Measurements from ENCODE around the gene PGAP6. TPM values are rescaled to one million over a fixed set of nuclear protein-coding genes. Genes with fewer than 3 reads are reported as not detected.
A peak's percentile ranks its signal among the peaks of the same experiment; 100 is the strongest.

The PGAP6 gene
- total and polyA plus RNA-seq, 2 of the 13 experiments (the other 11 are each of a cell fraction or from before 2014, with no cell fraction given) = 52.7 to 136 TPM

DNA sequence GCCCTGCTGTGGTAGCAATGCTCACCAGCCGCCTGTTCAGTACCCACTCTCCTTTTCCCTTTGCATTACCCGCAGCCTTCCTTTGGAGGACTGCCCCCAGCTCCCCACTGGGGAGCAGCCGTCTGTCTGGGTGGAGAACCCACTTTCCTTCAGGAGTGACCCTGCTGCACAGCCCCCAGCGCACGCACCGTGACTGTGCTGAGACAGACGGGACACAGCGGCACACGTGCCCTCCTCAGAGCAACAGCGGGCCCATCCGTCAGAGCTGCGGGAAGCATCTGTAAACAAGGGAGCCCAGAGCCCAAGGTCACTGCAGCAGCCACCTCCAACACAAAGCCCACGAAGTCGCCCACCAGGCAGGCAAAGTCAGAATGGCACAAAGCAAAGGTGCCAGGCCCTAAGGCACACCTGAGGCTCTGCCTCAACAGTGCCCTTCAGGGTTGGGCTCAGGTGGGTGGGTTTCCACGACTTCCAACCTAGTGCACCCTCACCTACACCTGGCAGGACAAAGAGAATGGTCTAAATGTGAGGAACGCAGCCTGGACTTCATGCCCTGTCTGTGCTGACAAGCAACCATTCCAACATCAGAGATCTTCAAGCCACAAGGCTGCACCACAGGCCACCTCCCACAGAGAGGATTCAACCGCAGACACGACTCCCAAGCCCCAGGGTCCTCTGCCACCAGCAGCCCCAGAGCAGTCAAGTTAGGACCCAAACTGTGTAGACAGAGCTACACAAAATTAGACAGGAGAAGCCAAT, 39.1 kb downstream of the PGAP6 start (continued):
- no peak for TF ChIP-seq MBNL3 (CRISPR knock-in tag; conservative IDR thresholded peaks at IDR 0.05)
- no peak for TF ChIP-seq ZNF616 (CRISPR knock-in tag; IDR thresholded peaks at IDR 0.05; ENCODE audit: low read depth)
- TF ChIP-seq SIN3A (IDR thresholded peaks at IDR 0.05; ENCODE audit: borderline replicate concordance, low read depth, low read length) = no peak; the same call in 1 of the 2 replicates
- no peak for TF ChIP-seq RELA (CRISPR knock-in tag; IDR thresholded peaks at IDR 0.05)
- TF ChIP-seq SP5 (CRISPR knock-in tag; IDR thresholded peaks at IDR 0.05; ENCODE audit: borderline replicate concordance, low read depth) = 0 out of 2 replicates have a peak, but pooled peaks have one; percentile 29
- no peak for TF ChIP-seq CREB1 (IDR thresholded peaks at IDR 0.05)
- no peak for TF ChIP-seq CREB1 (CRISPR knock-in tag; IDR thresholded peaks at IDR 0.05)
- TF ChIP-seq, protein P1, sequence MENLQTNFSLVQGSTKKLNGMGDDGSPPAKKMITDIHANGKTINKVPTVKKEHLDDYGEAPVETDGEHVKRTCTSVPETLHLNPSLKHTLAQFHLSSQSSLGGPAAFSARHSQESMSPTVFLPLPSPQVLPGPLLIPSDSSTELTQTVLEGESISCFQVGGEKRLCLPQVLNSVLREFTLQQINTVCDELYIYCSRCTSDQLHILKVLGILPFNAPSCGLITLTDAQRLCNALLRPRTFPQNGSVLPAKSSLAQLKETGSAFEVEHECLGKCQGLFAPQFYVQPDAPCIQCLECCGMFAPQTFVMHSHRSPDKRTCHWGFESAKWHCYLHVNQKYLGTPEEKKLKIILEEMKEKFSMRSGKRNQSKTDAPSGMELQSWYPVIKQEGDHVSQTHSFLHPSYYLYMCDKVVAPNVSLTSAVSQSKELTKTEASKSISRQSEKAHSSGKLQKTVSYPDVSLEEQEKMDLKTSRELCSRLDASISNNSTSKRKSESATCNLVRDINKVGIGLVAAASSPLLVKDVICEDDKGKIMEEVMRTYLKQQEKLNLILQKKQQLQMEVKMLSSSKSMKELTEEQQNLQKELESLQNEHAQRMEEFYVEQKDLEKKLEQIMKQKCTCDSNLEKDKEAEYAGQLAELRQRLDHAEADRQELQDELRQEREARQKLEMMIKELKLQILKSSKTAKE (CRISPR knock-in tag; IDR thresholded peaks at IDR 0.05; ENCODE audit: borderline replicate concordance) = peak; percentile 71; the same call in 1 of the 2 replicates
- TF ChIP-seq, protein P2, sequence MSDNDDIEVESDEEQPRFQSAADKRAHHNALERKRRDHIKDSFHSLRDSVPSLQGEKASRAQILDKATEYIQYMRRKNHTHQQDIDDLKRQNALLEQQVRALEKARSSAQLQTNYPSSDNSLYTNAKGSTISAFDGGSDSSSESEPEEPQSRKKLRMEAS (IDR thresholded peaks at IDR 0.05) = peak; percentile 98
- peak; percentile 72; the same call in 1 of the 2 replicates for TF ChIP-seq ZBTB20 (CRISPR knock-in tag; IDR thresholded peaks at IDR 0.05; ENCODE audit: borderline replicate concordance, low read depth)
- no peak; the same call in 1 of the 2 replicates for TF ChIP-seq TP53 (CRISPR knock-in tag; conservative IDR thresholded peaks at IDR 0.05)
- no peak for TF ChIP-seq ZNF839 (CRISPR knock-in tag; IDR thresholded peaks at IDR 0.05; ENCODE audit: borderline replicate concordance)
- peak; percentile 79; the same call in 1 of the 2 replicates for TF ChIP-seq MXD4 (CRISPR knock-in tag; IDR thresholded peaks at IDR 0.05)
- TF ChIP-seq, protein P3, sequence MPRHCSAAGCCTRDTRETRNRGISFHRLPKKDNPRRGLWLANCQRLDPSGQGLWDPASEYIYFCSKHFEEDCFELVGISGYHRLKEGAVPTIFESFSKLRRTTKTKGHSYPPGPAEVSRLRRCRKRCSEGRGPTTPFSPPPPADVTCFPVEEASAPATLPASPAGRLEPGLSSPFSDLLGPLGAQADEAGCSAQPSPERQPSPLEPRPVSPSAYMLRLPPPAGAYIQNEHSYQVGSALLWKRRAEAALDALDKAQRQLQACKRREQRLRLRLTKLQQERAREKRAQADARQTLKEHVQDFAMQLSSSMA (CRISPR knock-in tag; IDR thresholded peaks at IDR 0.05) = peak; percentile 49; the same call in 1 of the 2 replicates
- no peak for TF ChIP-seq ZNF577 (CRISPR knock-in tag; IDR thresholded peaks at IDR 0.05; ENCODE audit: borderline replicate concordance, low read depth)
- TF ChIP-seq NCOA5 (CRISPR knock-in tag; IDR thresholded peaks at IDR 0.05) = no peak; the same call in 1 of the 2 replicates
- TF ChIP-seq SP2 (CRISPR knock-in tag; IDR thresholded peaks at IDR 0.05) = no peak
- TF ChIP-seq CEBPB (IDR thresholded peaks at IDR 0.05; ENCODE audit: borderline replicate concordance, low read depth, low read length) = no peak
- TF ChIP-seq ZNF501 (CRISPR knock-in tag; IDR thresholded peaks at IDR 0.05) = peak; percentile 66; the same call in 1 of the 2 replicates
- TF ChIP-seq RAD51 (IDR thresholded peaks at IDR 0.05; ENCODE audit: borderline replicate concordance) = no peak
- TF ChIP-seq, protein P4, sequence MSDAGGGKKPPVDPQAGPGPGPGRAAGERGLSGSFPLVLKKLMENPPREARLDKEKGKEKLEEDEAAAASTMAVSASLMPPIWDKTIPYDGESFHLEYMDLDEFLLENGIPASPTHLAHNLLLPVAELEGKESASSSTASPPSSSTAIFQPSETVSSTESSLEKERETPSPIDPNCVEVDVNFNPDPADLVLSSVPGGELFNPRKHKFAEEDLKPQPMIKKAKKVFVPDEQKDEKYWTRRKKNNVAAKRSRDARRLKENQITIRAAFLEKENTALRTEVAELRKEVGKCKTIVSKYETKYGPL (CRISPR knock-in tag; IDR thresholded peaks at IDR 0.05) = no peak
- no peak for TF ChIP-seq ZNF562 (CRISPR knock-in tag; IDR thresholded peaks at IDR 0.05; ENCODE audit: borderline replicate concordance)
- TF ChIP-seq, protein P5, sequence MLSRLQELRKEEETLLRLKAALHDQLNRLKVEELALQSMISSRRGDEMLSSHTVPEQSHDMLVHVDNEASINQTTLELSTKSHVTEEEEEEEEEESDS (CRISPR knock-in tag; IDR thresholded peaks at IDR 0.05; ENCODE audit: borderline replicate concordance) = no peak
- TF ChIP-seq ZNF549 (CRISPR knock-in tag; IDR thresholded peaks at IDR 0.05) = no peak
- no peak for TF ChIP-seq CEBPG (CRISPR knock-in tag; IDR thresholded peaks at IDR 0.05)
- TF ChIP-seq HMGA1 (CRISPR knock-in tag; conservative IDR thresholded peaks at IDR 0.05) = no peak
- peak; percentile 94 for TF ChIP-seq MTA1 (CRISPR knock-in tag; IDR thresholded peaks at IDR 0.05; ENCODE audit: borderline replicate concordance)
- TF ChIP-seq ZNF234 (CRISPR knock-in tag; conservative IDR thresholded peaks at IDR 0.05) = no peak
- TF ChIP-seq SALL1 (CRISPR knock-in tag; IDR thresholded peaks at IDR 0.05) = peak; percentile 91
